Ishikawa (cell line): ENCODE measurements around the gene KPNA5.

Source experiments
- CEBPB ChIP-seq: IDR thresholded peaks from 2 replicates; pipeline ENCODE4 v1.6.1; 2012
- CREB1 ChIP-seq: IDR thresholded peaks from 2 replicates; pipeline ENCODE4 v1.6.1; 2012; ENCODE audit warnings: low read depth
- EGR1 ChIP-seq: IDR thresholded peaks from 2 replicates; pipeline ENCODE4 v1.6.1; 2012
- EP300 ChIP-seq: IDR thresholded peaks from 2 replicates; pipeline ENCODE4 v1.6.1; 2012; ENCODE audit warnings: borderline replicate concordance
- FOXM1 ChIP-seq: IDR thresholded peaks from 2 replicates; pipeline ENCODE4 v1.6.1; 2012; ENCODE audit warnings: low read depth, borderline replicate concordance
- NFIC ChIP-seq: IDR thresholded peaks from 2 replicates; pipeline ENCODE4 v1.6.1; 2012
- RAD21 ChIP-seq: IDR thresholded peaks from 2 replicates; pipeline ENCODE4 v1.6.1; 2012; ENCODE audit warnings: low read depth
- TAF1 ChIP-seq: IDR thresholded peaks from 2 replicates; pipeline ENCODE4 v1.6.1; 2012; ENCODE audit warnings: low read depth, mild to moderate bottlenecking
- TCF12 ChIP-seq: IDR thresholded peaks from 2 replicates; pipeline ENCODE4 v1.6.1; 2012; ENCODE audit warnings: low read depth
- TEAD4 ChIP-seq: IDR thresholded peaks from 2 replicates; pipeline ENCODE4 v1.6.1; 2012
- YY1 ChIP-seq: IDR thresholded peaks from 2 replicates; pipeline ENCODE4 v1.6.1; 2012; ENCODE audit warnings: low read depth
- ZBTB7A ChIP-seq: IDR thresholded peaks from 2 replicates; pipeline ENCODE4 v1.6.1; 2012; ENCODE audit warnings: low read depth
- TF ChIP-seq, protein P1 (sequence below): IDR thresholded peaks from 2 replicates; pipeline ENCODE4 v1.6.1; 2012
- TF ChIP-seq, protein P2 (sequence below): IDR thresholded peaks from 2 replicates; pipeline ENCODE4 v1.6.1; 2012; ENCODE audit warnings: low read depth, mild to moderate bottlenecking
- TF ChIP-seq, protein P3 (sequence below): IDR thresholded peaks from 2 replicates; pipeline ENCODE4 v1.6.1; 2012

KPNA5 gene

DNA sequence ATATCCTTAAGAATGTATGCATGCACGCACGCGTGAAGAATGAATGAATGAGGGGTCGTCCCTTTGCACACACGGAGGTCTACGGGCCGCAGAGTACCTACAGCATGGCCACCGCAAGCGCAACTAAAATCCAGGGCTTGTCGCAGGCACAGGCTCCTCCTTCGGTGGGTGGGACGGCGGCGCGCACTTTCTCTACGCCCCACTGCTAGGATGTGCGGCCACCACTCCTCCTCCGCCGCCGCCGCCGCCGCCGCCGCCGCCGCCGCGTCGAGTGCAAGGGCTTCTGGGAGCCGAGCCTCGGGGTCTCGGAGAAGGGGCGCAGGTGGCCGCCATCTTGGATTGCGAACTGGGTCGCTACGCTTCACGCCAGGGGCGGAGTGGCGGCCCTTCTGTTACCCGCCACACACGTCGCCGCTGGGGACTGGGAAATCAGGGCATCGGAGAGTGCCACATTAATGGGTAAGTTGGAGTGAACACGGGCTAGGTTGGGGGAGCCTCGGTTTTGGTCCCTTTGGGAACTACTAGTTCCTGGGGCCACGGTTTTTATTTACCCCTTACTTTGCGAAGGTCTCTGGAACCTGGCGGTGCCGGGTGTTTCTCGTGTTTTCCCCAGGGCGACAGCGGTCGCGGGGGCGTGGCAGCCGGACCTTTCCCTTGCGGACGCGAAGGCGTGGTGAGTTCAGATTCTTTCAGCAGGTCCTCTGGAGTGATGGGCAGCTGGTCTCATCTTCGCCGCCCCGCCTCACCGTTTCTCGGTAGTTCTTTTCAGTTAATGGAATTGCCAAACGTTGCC is at the start of gene KPNA5:
TSS of gene KPNA5 (plus strand) at position 332 of the 793 bp plus-strand sequence. CDS start at position 456, 124 bp downstream.
- TF ChIP-seq TAF1 (peak; percentile 83), CREB1 (no peak), CEBPB (no peak), NFIC (no peak), TCF12 (peak; percentile 33; the same call in 1 of the 2 replicates), TEAD4 (no peak; the same call in 1 of the 2 replicates), EP300 (peak; percentile 57; the same call in 1 of the 2 replicates), YY1 (peak; percentile 94), EGR1 (peak; percentile 12; the same call in 1 of the 2 replicates), FOXM1 (no peak), ZBTB7A (peak; percentile 99), RAD21 (no peak)
- TF ChIP-seq, protein P1, sequence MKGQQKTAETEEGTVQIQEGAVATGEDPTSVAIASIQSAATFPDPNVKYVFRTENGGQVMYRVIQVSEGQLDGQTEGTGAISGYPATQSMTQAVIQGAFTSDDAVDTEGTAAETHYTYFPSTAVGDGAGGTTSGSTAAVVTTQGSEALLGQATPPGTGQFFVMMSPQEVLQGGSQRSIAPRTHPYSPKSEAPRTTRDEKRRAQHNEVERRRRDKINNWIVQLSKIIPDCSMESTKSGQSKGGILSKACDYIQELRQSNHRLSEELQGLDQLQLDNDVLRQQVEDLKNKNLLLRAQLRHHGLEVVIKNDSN: no peak
- TF ChIP-seq, protein P2, sequence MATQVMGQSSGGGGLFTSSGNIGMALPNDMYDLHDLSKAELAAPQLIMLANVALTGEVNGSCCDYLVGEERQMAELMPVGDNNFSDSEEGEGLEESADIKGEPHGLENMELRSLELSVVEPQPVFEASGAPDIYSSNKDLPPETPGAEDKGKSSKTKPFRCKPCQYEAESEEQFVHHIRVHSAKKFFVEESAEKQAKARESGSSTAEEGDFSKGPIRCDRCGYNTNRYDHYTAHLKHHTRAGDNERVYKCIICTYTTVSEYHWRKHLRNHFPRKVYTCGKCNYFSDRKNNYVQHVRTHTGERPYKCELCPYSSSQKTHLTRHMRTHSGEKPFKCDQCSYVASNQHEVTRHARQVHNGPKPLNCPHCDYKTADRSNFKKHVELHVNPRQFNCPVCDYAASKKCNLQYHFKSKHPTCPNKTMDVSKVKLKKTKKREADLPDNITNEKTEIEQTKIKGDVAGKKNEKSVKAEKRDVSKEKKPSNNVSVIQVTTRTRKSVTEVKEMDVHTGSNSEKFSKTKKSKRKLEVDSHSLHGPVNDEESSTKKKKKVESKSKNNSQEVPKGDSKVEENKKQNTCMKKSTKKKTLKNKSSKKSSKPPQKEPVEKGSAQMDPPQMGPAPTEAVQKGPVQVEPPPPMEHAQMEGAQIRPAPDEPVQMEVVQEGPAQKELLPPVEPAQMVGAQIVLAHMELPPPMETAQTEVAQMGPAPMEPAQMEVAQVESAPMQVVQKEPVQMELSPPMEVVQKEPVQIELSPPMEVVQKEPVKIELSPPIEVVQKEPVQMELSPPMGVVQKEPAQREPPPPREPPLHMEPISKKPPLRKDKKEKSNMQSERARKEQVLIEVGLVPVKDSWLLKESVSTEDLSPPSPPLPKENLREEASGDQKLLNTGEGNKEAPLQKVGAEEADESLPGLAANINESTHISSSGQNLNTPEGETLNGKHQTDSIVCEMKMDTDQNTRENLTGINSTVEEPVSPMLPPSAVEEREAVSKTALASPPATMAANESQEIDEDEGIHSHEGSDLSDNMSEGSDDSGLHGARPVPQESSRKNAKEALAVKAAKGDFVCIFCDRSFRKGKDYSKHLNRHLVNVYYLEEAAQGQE: no peak
- TF ChIP-seq, protein P3, sequence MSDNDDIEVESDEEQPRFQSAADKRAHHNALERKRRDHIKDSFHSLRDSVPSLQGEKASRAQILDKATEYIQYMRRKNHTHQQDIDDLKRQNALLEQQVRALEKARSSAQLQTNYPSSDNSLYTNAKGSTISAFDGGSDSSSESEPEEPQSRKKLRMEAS: peak; percentile 60

DNA sequence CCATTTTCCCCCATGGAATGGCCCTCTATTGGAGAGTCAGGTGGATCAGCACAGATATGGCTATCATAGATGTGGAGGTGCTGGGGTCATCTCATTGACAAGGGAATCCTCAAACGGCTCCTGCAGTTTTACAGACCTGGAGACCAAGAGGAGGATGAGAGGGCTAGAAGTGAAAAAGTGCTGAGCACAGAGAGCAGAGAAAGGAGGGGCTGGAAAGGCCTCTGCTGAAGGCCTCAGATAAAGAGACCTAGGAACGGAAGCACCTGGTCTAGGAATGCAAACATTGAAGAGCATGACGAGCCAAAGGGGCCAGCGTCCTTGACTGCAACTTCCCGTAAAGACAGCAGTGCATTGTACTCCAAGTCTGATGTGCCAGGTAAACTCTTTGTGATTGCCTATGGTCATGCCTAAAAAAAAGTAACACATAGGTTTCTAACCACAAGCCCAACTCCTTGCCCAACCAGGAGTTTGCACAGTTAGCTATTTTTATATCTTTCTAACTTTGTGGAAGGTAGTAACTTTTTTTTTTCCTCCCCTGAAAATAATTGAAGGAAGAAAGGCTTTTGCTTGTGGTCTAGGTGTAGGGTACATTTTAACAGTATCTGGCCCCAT is 49.5 kb upstream of the KPNA5 start:
- TF ChIP-seq TAF1 (no peak), CEBPB (no peak), YY1 (no peak), ZBTB7A (no peak)

DNA sequence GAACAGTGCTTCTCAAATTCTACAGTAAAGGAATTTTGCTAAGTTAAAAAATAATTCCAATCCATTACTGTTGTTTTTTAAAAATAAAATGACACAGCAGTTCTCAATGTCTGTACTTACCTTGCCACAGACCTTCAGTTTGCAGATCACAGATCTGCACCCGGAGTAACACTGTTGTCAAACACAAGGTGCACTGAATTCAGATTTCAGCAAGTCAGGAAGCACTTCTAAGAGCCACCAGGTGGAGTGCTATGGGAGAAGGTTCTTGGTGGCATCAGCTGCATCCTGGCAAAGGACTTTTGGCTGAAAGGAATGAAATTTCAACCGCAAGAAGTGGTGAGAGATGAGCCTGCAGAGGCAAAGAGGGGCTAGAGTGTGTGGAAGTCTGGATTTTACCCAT is 47.3 kb upstream of the KPNA5 start:
- TF ChIP-seq TEAD4 (no peak), TCF12 (no peak), TAF1 (no peak), RAD21 (no peak), ZBTB7A (no peak), EP300 (no peak)
- TF ChIP-seq, protein P1: no peak
- TF ChIP-seq, protein P2: no peak

DNA sequence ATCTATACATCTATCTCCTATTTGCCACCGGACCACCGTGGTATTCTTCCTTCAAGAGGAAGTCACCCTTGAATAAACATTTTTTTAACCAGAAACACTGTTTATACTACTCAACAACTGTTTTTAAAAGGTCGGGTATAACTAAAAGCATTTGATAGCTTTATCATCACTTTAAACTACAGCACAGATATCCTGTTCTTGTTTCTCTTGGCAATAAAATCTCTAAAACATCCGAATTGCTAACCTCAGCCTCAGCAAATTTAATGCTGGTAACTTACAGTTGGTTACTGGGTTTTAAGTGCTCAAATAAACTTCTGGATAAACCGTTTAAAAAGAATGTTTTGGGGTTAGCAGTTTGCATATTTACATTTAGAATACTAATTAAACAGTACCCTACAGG is 32.9 kb upstream of the KPNA5 start:
- no peak for TF ChIP-seq NFIC
- TF ChIP-seq, protein P3: no peak
- TF ChIP-seq TAF1: no peak
- TF ChIP-seq FOXM1: no peak
- no peak for TF ChIP-seq ZBTB7A
- TF ChIP-seq TEAD4: no peak
- TF ChIP-seq CEBPB: no peak
- no peak for TF ChIP-seq RAD21
- TF ChIP-seq, protein P1: no peak

DNA sequence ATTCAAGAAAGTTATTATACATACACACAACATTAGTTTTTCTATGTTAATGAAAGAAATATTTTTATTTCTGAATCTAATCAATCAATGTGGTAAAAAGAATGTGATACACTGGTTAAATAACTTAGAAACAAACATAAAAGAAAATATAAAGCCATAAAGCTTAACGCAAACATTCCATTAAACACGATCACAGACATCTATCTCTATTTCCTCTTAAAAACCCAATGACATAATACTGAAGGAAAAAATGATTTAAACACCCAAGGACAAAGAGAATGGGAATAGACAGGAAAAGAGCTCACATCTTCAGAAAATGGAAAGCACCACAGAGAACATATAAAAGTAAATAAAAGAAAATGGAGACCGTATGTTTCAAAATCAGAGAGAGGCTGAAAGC is 31.9 kb upstream of the KPNA5 start:
- TF ChIP-seq CREB1: no peak
- no peak for TF ChIP-seq CEBPB
- no peak for TF ChIP-seq TCF12
- TF ChIP-seq TAF1: no peak
- TF ChIP-seq, protein P1: no peak
- no peak for TF ChIP-seq RAD21
- TF ChIP-seq, protein P3: no peak
- TF ChIP-seq EGR1: no peak
- TF ChIP-seq EP300: no peak
- no peak for TF ChIP-seq TEAD4
- TF ChIP-seq FOXM1: no peak
- TF ChIP-seq, protein P2: no peak
- no peak for TF ChIP-seq ZBTB7A
- TF ChIP-seq YY1: no peak
- TF ChIP-seq NFIC: no peak
